ENCODE data around the gene ANKZF1. TPM values are rescaled to one million over a fixed set of nuclear protein-coding genes. Genes with fewer than 3 reads are reported as not detected.

The ANKZF1 gene
- total and polyA plus RNA-seq, 8 donors, result 17.7 to 85.0 (median 31.3) TPM

DNA sequence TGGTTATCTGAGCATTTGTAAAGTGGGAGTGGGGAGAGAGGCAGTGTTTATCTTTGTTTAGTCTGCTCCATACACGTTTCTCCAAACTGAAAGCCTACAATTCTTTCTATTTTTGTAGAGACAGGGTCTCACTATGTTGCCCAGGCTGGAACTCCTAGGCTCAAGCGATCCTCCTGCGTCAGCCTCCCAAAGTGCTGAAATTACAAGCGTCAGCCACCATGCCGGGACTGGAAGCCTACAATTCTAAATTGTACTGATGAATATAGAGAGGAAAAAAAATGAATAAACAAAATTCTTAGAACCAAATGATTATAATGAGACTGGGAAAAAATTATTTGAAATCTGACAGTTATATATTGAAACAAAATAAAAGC is 24.5 kb upstream of the ANKZF1 start:
- FAIRE-seq (no peak), ATAC-seq (no peak), DNase-seq (peak in 1 of 6 donors; percentile 8)
- intact Hi-C loops (cut with DNase I), result no loop called here
- H3K4me1 ChIP-seq, result peaks cover 0 to 11% (median 5%) of the 10 kb centered on the region in 3 donors
- no peaks in the 10 kb centered on the region for H3K36me3 ChIP-seq
- no peak overlapping the region for H3K4me3 ChIP-seq
- 80 to 85% methylated on average over 5 of the region's 5 CpGs for WGBS, 2 donors
- TF ChIP-seq, protein P1, sequence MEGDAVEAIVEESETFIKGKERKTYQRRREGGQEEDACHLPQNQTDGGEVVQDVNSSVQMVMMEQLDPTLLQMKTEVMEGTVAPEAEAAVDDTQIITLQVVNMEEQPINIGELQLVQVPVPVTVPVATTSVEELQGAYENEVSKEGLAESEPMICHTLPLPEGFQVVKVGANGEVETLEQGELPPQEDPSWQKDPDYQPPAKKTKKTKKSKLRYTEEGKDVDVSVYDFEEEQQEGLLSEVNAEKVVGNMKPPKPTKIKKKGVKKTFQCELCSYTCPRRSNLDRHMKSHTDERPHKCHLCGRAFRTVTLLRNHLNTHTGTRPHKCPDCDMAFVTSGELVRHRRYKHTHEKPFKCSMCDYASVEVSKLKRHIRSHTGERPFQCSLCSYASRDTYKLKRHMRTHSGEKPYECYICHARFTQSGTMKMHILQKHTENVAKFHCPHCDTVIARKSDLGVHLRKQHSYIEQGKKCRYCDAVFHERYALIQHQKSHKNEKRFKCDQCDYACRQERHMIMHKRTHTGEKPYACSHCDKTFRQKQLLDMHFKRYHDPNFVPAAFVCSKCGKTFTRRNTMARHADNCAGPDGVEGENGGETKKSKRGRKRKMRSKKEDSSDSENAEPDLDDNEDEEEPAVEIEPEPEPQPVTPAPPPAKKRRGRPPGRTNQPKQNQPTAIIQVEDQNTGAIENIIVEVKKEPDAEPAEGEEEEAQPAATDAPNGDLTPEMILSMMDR (IDR thresholded peaks at IDR 0.05), result no peak
- H3K27ac ChIP-seq, result no peak overlapping the region
- H3K9me3 ChIP-seq, result no peaks in the 10 kb centered on the region
- no peaks in the 10 kb centered on the region for H3K27me3 ChIP-seq

DNA sequence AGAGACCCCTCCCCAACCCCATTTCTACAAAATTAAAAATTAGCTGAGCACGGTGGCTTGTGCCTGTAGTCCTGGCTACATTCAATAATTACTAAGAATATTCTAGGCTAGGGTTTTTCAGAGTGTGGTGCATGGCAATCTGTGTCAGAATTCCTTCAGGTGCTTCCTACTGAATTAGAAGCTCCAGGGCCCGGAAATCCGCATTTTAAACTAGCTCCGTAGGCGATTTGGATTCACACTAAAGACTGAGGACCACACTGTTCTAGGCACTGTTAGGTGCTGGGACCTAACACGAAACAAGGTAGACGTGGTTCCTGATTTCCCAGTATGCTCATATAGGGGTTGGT is 23.7 kb upstream of the ANKZF1 start:
- 6 to 7% methylated on average over 7 of the region's 7 CpGs for whole genome bisulfite sequencing, 2 donors
- Histone ChIP-seq H3K27ac (peak overlapping the region; percentile 86 to 95 (median 90)), H3K27me3 (no peaks in the 10 kb centered on the region), H3K9me3 (no peaks in the 10 kb centered on the region), H3K4me3 (peak overlapping the region; percentile 42 to 73 (median 70)), H3K4me1 (peaks cover 0 to 11% (median 5%) of the 10 kb centered on the region in 3 donors), H3K36me3 (no peaks in the 10 kb centered on the region)
- ATAC-seq, result no peak
- DNase-seq, result peak in 1 of 6 donors; percentile 13
- no peak for FAIRE-seq
- intact Hi-C loops (cut with DNase I), result no loop called here
- TF ChIP-seq, protein P1 (IDR thresholded peaks at IDR 0.05), result no peak

DNA sequence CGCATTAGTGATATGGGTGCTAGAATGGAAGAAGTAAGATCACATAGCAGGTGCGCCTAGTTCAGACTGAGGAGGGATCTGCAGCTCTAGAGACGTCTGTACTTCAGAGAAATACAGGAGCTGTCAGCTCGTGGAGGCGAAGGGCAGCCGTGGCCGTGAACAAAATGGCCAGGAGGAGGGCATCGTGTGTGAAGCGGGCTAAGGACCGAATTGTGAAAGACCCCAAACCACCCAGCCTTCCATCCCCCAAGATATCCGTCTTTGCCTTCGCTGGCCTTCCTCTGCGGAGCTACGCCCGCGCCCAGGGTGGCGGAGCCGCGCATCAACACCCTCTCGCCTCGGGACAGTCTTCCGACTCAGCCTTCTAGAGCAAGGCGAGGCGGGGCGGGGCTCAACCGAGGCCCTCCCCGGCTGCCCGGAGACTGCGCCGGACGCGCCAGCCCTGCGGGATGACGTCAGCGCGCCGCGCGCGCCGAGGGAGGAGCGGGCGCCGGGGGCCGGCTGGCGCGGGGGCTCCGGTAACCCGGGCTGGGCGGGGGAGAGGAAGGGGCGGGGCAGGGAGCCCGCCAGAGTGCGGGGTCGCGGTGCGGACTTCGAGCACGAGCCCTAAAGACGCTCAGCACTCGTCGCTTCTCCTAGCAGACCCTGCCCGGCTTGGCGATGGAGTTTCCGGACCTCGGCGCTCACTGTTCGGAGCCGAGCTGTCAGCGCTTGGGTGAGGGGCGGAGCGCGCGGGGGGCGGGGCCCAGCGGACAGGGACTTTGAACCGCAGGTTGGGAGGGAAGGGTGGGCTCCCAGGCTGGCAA is 23.1 kb upstream of the ANKZF1 start, which contains the start of gene ZFAND2B:
Gene ZFAND2B, plus strand, starts transcription at position 455 of the 806 bp plus-strand sequence. Its CDS starts 206 bp downstream, at position 661.
- peaks cover 0 to 11% (median 5%) of the 10 kb centered on the region in 3 donors for H3K4me1 ChIP-seq
- FAIRE-seq (no peak), ATAC-seq (peak; percentile 94 to 98 (median 97)), DNase-seq (peak; percentile 93 to 99 (median 96))
- H3K9me3 ChIP-seq, result no peaks in the 10 kb centered on the region
- H3K36me3 ChIP-seq, result no peaks in the 10 kb centered on the region
- intact Hi-C loops (cut with DNase I), result no loop called here
- H3K4me3 ChIP-seq, result peak within 1 kb of the TSS; percentile 42 to 73 (median 70)
- 1% methylated on average over 64 to 76 of the region's 76 CpGs for WGBS, 2 donors
- H3K27me3 ChIP-seq, result no peaks in the 10 kb centered on the region
- TF ChIP-seq, protein P1 (IDR thresholded peaks at IDR 0.05), result no peak
- peak within 1 kb of the TSS; percentile 86 to 95 (median 90) for H3K27ac ChIP-seq

DNA sequence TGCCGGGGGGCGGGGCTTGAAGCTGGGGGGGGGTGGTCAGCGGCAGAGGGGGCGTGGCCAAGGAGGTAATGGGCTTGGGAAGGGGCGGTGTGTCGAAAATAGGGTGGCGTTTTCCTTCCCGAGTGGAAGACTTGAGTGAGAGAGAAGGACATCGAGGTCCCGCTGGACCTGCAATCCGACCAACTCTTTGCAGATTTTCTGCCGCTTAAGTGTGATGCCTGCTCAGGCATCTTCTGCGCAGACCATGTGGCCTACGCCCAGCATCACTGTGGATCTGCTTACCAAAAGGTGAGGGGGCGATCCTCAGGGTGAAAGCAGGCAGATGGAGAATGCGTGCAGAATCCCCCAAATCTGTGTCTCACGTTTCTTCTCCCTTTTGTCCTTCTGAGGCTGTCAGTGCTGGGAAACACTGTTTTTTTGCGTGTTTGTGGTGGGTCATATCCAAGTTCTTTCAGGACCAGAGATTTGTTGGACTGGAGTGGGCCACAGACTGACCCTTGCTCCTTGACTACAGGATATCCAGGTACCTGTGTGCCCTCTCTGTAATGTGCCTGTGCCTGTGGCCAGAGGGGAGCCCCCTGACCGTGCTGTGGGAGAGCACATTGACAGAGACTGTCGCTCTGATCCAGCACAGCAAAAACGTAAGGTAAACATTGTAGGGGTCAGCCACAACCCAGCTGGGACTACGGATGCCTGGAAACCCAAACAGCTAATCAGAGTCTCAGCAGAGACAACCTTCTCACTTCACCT is 22.3 kb upstream of the ANKZF1 start:
- 15 to 19% methylated on average over 22 of the region's 22 CpGs for WGBS, 2 donors
- Histone ChIP-seq H3K9me3 (no peaks in the 10 kb centered on the region), H3K27ac (peak overlapping the region; percentile 86 to 95 (median 90)), H3K27me3 (no peaks in the 10 kb centered on the region), H3K36me3 (no peaks in the 10 kb centered on the region), H3K4me3 (peak overlapping the region; percentile 42 to 73 (median 70)), H3K4me1 (peaks cover 0 to 11% (median 5%) of the 10 kb centered on the region in 3 donors)
- TF ChIP-seq, protein P1 (IDR thresholded peaks at IDR 0.05), result no peak
- FAIRE-seq (no peak), DNase-seq (peak in 2 of 6 donors; percentile 21 to 44), ATAC-seq (no peak)
- intact Hi-C loops (cut with DNase I), result no loop called here
